H1 (cell line): ENCODE measurements around the gene LMBR1. TPM values are rescaled to one million over a fixed set of nuclear protein-coding genes. Genes with fewer than 3 reads are reported as not detected.

ENCODE experiments used
- CTCF ChIA-PET: fragments of 300-600 bp; sonication (Branson Sonifier 250); formaldehyde crosslinking; loops from one replicate; lab custom pipeline; 2021; ENCODE audit not compliant: partially characterized antibody; lab: Charles Lee
- POLR2A ChIA-PET: fragments of 300-600 bp; sonication (Branson Sonifier 250); formaldehyde crosslinking; loops from one replicate; lab custom pipeline; 2021; ENCODE audit warnings: inconsistent platforms; ENCODE audit not compliant: partially characterized antibody; lab: Charles Lee
- DNase-seq, 2 experiments: peaks; one replicate each; pipeline versions ENCODE4 v3.0.0 to v3.0.0-alpha.2; 2010 to 2022; ENCODE audit warnings: low spot score in 2 of 2, low read depth in 1 of 2, mixed read lengths in 1 of 2
- FAIRE-seq: peaks from 2 replicates; lab custom pipeline; 2011; peaks lifted over from hg19 to GRCh38; lab: Jason Lieb, UNC
- H2AFZ ChIP-seq: 2 replicates; pipeline ENCODE4 v1.8.1; 2012; ENCODE audit warnings: low read length, inconsistent platforms
- H2AK5ac ChIP-seq: 2 replicates; pipeline ENCODE4 v1.6.1; 2013; ENCODE audit warnings: low read depth, low read length
- H2BK120ac ChIP-seq: replicated peaks from 2 replicates; pipeline ENCODE3; 2013; ENCODE audit warnings: low read depth, low read length, inconsistent platforms
- H2BK12ac ChIP-seq: 2 replicates; pipeline ENCODE4 v1.6.1; 2013; ENCODE audit warnings: low read depth, low read length
- H2BK15ac ChIP-seq: 2 replicates; pipeline ENCODE4 v1.6.1; 2013; ENCODE audit warnings: low read length
- H2BK20ac ChIP-seq: 2 replicates; pipeline ENCODE4 v1.6.1; 2013; ENCODE audit warnings: low read length
- H2BK5ac ChIP-seq: 2 replicates; pipeline ENCODE4 v1.6.1; 2013; ENCODE audit warnings: low read depth, low read length
- H3K14ac ChIP-seq: 2 replicates; pipeline ENCODE4 v1.6.1; 2013; ENCODE audit warnings: inconsistent platforms; ENCODE audit not compliant: insufficient read length
- H3K18ac ChIP-seq: 2 replicates; pipeline ENCODE4 v1.6.1; 2013; ENCODE audit warnings: low read length; ENCODE audit errors: extremely low read depth
- H3K23ac ChIP-seq: 2 replicates; pipeline ENCODE4 v1.6.1; 2013; ENCODE audit warnings: inconsistent platforms; ENCODE audit not compliant: insufficient read length
- H3K23me2 ChIP-seq: 2 replicates; pipeline ENCODE4 v1.6.1; 2013; ENCODE audit warnings: low read depth, low read length
- H3K27ac ChIP-seq: 2 replicates; pipeline ENCODE4 v1.6.1; 2011; ENCODE audit warnings: low read depth, low read length, inconsistent platforms
- H3K27me3 ChIP-seq, 4 experiments: replicated peaks in 1 of 4; 1 replicate in 1 of 4; 2 replicates in 3 of 4; pipeline versions ENCODE4 v1.6.1 to v1.8.1; 2011 to 2013; ENCODE audit warnings: low read length in 3 of 4, mild to moderate bottlenecking in 3 of 4, inconsistent platforms in 2 of 4, mixed read lengths in 2 of 4, moderate library complexity in 1 of 4; ENCODE audit not compliant: control insufficient read depth in 3 of 4, insufficient read depth in 3 of 4; ENCODE audit errors: extremely low read depth in 1 of 4
- H3K36me3 ChIP-seq, 4 experiments: 2 replicates each; pipeline versions ENCODE4 v1.6.1 to v1.8.1; 2011 to 2013; ENCODE audit warnings: mild to moderate bottlenecking in 4 of 4, low read length in 3 of 4, moderate library complexity in 2 of 4, control low read depth in 1 of 4, inconsistent platforms in 1 of 4; ENCODE audit not compliant: insufficient read depth in 4 of 4, control insufficient read depth in 2 of 4
- H3K4ac ChIP-seq: replicated peaks from 2 replicates; pipeline ENCODE3; 2013; ENCODE audit warnings: low read length, low read depth, mixed read lengths, inconsistent platforms; ENCODE audit not compliant: insufficient read length
- H3K4me1 ChIP-seq, 4 experiments: replicated peaks in 1 of 4; 1 replicate in 1 of 4; 2 replicates in 3 of 4; pipeline versions ENCODE4 v1.6.1 to v1.8.1; 2011 to 2013; ENCODE audit warnings: low read length in 3 of 4, inconsistent platforms in 2 of 4, mixed read lengths in 1 of 4; ENCODE audit not compliant: insufficient read depth in 4 of 4, control insufficient read depth in 3 of 4
- H3K4me2 ChIP-seq, 2 experiments: 2 replicates each; pipeline versions ENCODE4 v1.6.1 to v1.8.1; 2011 to 2013; ENCODE audit warnings: low read depth in 2 of 2, low read length in 2 of 2, control low read depth in 1 of 2, inconsistent platforms in 1 of 2, mild to moderate bottlenecking in 1 of 2; ENCODE audit not compliant: insufficient read depth in 1 of 2
- H3K4me3 ChIP-seq, 4 experiments: fragments of 200-600, 300-600 bp in 1 of 4; sonication (generic), shearing (Covaris generic), sonication (Bioruptor Twin) in 1 of 4; 2 replicates each; pipeline versions ENCODE4 v1.5.1 to v1.8.1; 2011 to 2016; ENCODE audit warnings: low read length in 4 of 4, low read depth in 3 of 4, control low read depth in 2 of 4, inconsistent platforms in 2 of 4, mild to moderate bottlenecking in 2 of 4, mixed read lengths in 1 of 4, moderate library complexity in 1 of 4; ENCODE audit not compliant: insufficient read depth in 2 of 4; ENCODE audit errors: extremely low read depth in 1 of 4
- H3K56ac ChIP-seq: replicated peaks from 2 replicates; pipeline ENCODE3; 2013; ENCODE audit warnings: low read depth, mild to moderate bottlenecking, mixed read lengths, low read length, inconsistent platforms; ENCODE audit not compliant: insufficient read length
- H3K79me1 ChIP-seq: 2 replicates; pipeline ENCODE4 v1.6.1; 2013; ENCODE audit warnings: low read depth, low read length, control low read depth
- H3K79me2 ChIP-seq, 2 experiments: 2 replicates each; pipeline versions ENCODE4 v1.6.1 to v1.8.1; 2012 to 2013; ENCODE audit warnings: low read length in 2 of 2, mild to moderate bottlenecking in 2 of 2, inconsistent platforms in 1 of 2; ENCODE audit not compliant: insufficient read depth in 2 of 2, control insufficient read depth in 1 of 2
- H3K9ac ChIP-seq, 4 experiments: replicated peaks in 1 of 4; 1 replicate in 1 of 4; 2 replicates in 3 of 4; pipeline versions ENCODE4 v1.6.1 to v1.8.1; 2011 to 2013; ENCODE audit warnings: low read depth in 3 of 4, low read length in 3 of 4, control low read depth in 2 of 4, mild to moderate bottlenecking in 2 of 4, moderate library complexity in 2 of 4, inconsistent platforms in 1 of 4; ENCODE audit errors: extremely low read depth in 1 of 4
- H3K9me3 ChIP-seq, 2 experiments: 2 replicates each; pipeline versions ENCODE4 v1.6.1 to v1.8.1; 2012 to 2013; ENCODE audit warnings: mild to moderate bottlenecking in 2 of 2, moderate library complexity in 2 of 2, control low read depth in 1 of 2, inconsistent platforms in 1 of 2, low read depth in 1 of 2, low read length in 1 of 2, mixed read lengths in 1 of 2; ENCODE audit not compliant: insufficient read depth in 2 of 2
- H4K20me1 ChIP-seq, 2 experiments: replicated peaks in 1 of 2; 2 replicates each; pipeline versions ENCODE3 to v1.8.1; 2011 to 2013; ENCODE audit warnings: inconsistent platforms in 2 of 2, low read length in 2 of 2, mild to moderate bottlenecking in 1 of 2; ENCODE audit not compliant: insufficient read depth in 2 of 2, control insufficient read depth in 1 of 2
- H4K5ac ChIP-seq: 2 replicates; pipeline ENCODE4 v1.6.1; 2013; ENCODE audit warnings: low read length, low read depth, mixed read lengths, inconsistent platforms; ENCODE audit not compliant: insufficient read length
- H4K8ac ChIP-seq: 2 replicates; pipeline ENCODE4 v1.8.0; 2013; ENCODE audit warnings: mild to moderate bottlenecking, moderate library complexity, low read length, inconsistent platforms; ENCODE audit not compliant: insufficient read depth; ENCODE audit errors: extremely low read depth
- H4K91ac ChIP-seq: replicated peaks from 2 replicates; pipeline ENCODE3; 2013; ENCODE audit warnings: low read length, mixed read lengths, inconsistent platforms; ENCODE audit not compliant: insufficient read length
- ATF2 ChIP-seq: IDR thresholded peaks from 2 replicates; pipeline ENCODE4 v1.6.1; 2012; ENCODE audit warnings: low read length, inconsistent platforms
- ATF3 ChIP-seq: IDR thresholded peaks from 2 replicates; pipeline ENCODE4 v1.6.1; 2011; ENCODE audit warnings: low read depth, mild to moderate bottlenecking, low read length; ENCODE audit not compliant: insufficient read depth
- BRCA1 ChIP-seq: IDR thresholded peaks from 2 replicates; pipeline ENCODE4 v1.6.1; 2012; ENCODE audit warnings: low read depth, low read length, improper control_type of control experiment
- GABPA ChIP-seq: IDR thresholded peaks from 2 replicates; pipeline ENCODE4 v1.6.1; 2011; ENCODE audit warnings: mild to moderate bottlenecking, low read length, moderate library complexity, borderline replicate concordance; ENCODE audit not compliant: insufficient read depth
- MAFK ChIP-seq: IDR thresholded peaks from 2 replicates; pipeline ENCODE4 v1.6.1; 2012; ENCODE audit warnings: low read depth, mild to moderate bottlenecking, improper control_type of control experiment, low read length
- POU5F1 ChIP-seq: IDR thresholded peaks from 2 replicates; pipeline ENCODE4 v1.6.1; 2011; ENCODE audit warnings: low read depth, mild to moderate bottlenecking, low read length, moderate library complexity
- RXRA ChIP-seq: IDR thresholded peaks from 2 replicates; pipeline ENCODE4 v1.6.1; 2011; ENCODE audit warnings: low read depth, mild to moderate bottlenecking, low read length, moderate library complexity; ENCODE audit not compliant: insufficient read depth
- SP2 ChIP-seq: IDR thresholded peaks from 2 replicates; pipeline ENCODE4 v1.6.1; 2012; ENCODE audit warnings: mild to moderate bottlenecking, low read length, inconsistent platforms
- TCF12 ChIP-seq: IDR thresholded peaks from 2 replicates; pipeline ENCODE4 v1.6.1; 2011; ENCODE audit warnings: low read depth, mild to moderate bottlenecking, low read length
- ZNF274 ChIP-seq: IDR thresholded peaks from 2 replicates; pipeline ENCODE4 v1.7.0; 2012; ENCODE audit warnings: low read length, borderline replicate concordance; ENCODE audit errors: extremely low read depth
- WGBS, 2 experiments: shearing (Covaris generic) in 1 of 2; methylation state at CpG; one replicate each; pipeline versions ENCODE4 v1.1.6 to v1.1.7; 2013 to 2015; ENCODE audit warnings: low lambda C conversion rate in 2 of 2, mixed read lengths in 2 of 2, inconsistent platforms in 1 of 2, low coverage in 1 of 2, missing lambda C conversion rate in 1 of 2; ENCODE audit not compliant: insufficient replicate concordance in 2 of 2, insufficient coverage in 1 of 2, insufficient read length in 1 of 2; ENCODE audit errors: extremely low coverage in 1 of 2, missing lambda C conversion rate in 1 of 2; 5-methylcytosine and 5-hydroxymethylcytosine counted together
- polyA plus RNA-seq, 7 experiments: library from polyadenylated mRNA; depleted of rRNA in 3 of 7; stranded (reverse) in 5 of 7; unstranded in 2 of 7; fragments of >200 nt in 5 of 7; fragments of 200-250 nt in 2 of 7; gene quantifications; 1 replicate in 5 of 7; 2 replicates in 1 of 7; 4 replicates in 1 of 7; pipeline versions ENCODE4 v1.2.1 to v1.2.3, GENCODE V29; 2011 to 2013; ENCODE audit warnings: missing spikeins in 2 of 7, mixed read lengths in 2 of 7
- total RNA-seq: library from RNA; stranded (reverse); fragmentation: NEBNext Ultra II Directional; extraction: Animal tissue kit (Norgen Biotek cat#: 25700); gene quantifications from 2 replicates; pipeline ENCODE4 v1.2.1, GENCODE V29; 2021

LMBR1 gene
- total and polyA plus RNA-seq, 2 of the 8 experiments (the other 6 are each of a cell fraction or from before 2014, with no cell fraction given): 15.1 to 70.4 TPM

GRCh38 chr7:156669035-156669828, 223.8 kb downstream of the LMBR1 start:
- H3K27ac ChIP-seq: no peak overlapping the region
- H3K23ac ChIP-seq: no peak overlapping the region
- H3K9me3 ChIP-seq: no peaks in the 10 kb centered on the region
- FAIRE-seq (no peak), DNase-seq (no peak)
- H3K36me3 ChIP-seq: peaks cover 0 to 5% (median 0%) of the 10 kb centered on the region in 4 experiments; a peak in 2 of 8 replicates
- no peak overlapping the region for H3K56ac ChIP-seq
- H3K4me3 ChIP-seq: no peak overlapping the region
- peaks cover 2 to 13% (median 10%) of the 10 kb centered on the region in 4 experiments; a peak in 6 of 7 replicates for H3K4me1 ChIP-seq
- no peak overlapping the region for H2BK12ac ChIP-seq
- 92% methylated on average over 19 of the region's 19 CpGs; no CpG with 5 or more reads in 1 of the 2 experiments for WGBS, 2 experiments
- CTCF ChIA-PET: interaction anchor here (1.2 kb wide), 1 partner anchor 324 kb away, joined by 3 read pairs; no protein-coding TSS in a partner anchor
- H4K20me1 ChIP-seq: no peaks in the 10 kb centered on the region
- no peaks in the 10 kb centered on the region for H3K23me2 ChIP-seq
- no peak overlapping the region for H4K5ac ChIP-seq
- no peak overlapping the region for H2AFZ ChIP-seq
- no peak overlapping the region for H4K91ac ChIP-seq
- no peaks in the 10 kb centered on the region for H3K79me2 ChIP-seq
- H3K79me1 ChIP-seq: no peaks in the 10 kb centered on the region
- no peak overlapping the region for H2BK15ac ChIP-seq
- H4K8ac ChIP-seq: no peak overlapping the region
- H3K4me2 ChIP-seq: no peak overlapping the region
- H3K9ac ChIP-seq: no peak overlapping the region
- no peak overlapping the region for H3K4ac ChIP-seq
- H3K18ac ChIP-seq: no peak overlapping the region
- no peak overlapping the region for H2BK120ac ChIP-seq
- H2AK5ac ChIP-seq: no peak overlapping the region
- POLR2A ChIA-PET: interaction anchor here (0.8 kb wide), 1 partner anchor 38 kb away, joined by 3 read pairs; no protein-coding TSS in a partner anchor
- no peak overlapping the region for H3K14ac ChIP-seq
- no peaks in the 10 kb centered on the region for H3K27me3 ChIP-seq
- no peak overlapping the region for H2BK5ac ChIP-seq
- no peak overlapping the region for H2BK20ac ChIP-seq
- TF ChIP-seq ZNF274 (no peak), GABPA (no peak), RXRA (no peak), BRCA1 (no peak), MAFK (no peak), POU5F1 (no peak), ATF2 (no peak), TCF12 (no peak), SP2 (no peak), ATF3 (no peak)
